Testis (tissue), 2 donors: ENCODE measurements around the gene BCL2L11.

ENCODE experiments used
- POLR2A ChIP-seq: fragments of 450-650 bp; IDR thresholded peaks from one replicate; pipeline ENCODE4 v1.6.1; 2017; ENCODE audit warnings: antibody characterized with exemption, mild to moderate bottlenecking, moderate library complexity
- TF ChIP-seq, protein P1 (sequence below), 3 experiments: fragments of 450-650 bp in 2 of 3; fragments of 200-600 bp in 1 of 3; sonication (generic) in 1 of 3; IDR thresholded peaks; one replicate each; pipeline ENCODE4 v1.5.1; 2016 to 2019; ENCODE audit warnings: antibody characterized with exemption in 3 of 3, mild to moderate bottlenecking in 2 of 3, moderate library complexity in 1 of 3

DNA sequence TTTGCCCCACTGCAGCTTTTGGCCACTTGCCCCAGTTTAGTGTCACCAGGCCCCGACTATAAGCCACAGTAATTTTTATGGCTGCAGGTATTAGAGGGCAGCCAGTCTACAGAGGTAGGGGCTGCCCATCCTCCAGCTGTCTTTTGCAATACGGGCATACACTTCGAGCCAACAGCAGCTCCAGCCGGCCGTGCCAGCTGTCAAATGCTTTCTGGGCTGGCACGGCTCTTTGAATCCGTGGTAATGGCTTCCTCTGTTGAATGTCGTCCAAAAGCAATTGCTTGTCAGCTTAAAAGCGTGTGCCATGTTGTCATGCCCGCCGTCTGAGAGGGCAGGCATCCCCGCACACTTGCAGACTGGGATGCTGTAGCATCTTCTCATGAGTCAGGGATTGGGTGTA lies 41.3 kb downstream of the BCL2L11 start:
- TF ChIP-seq, protein P1, sequence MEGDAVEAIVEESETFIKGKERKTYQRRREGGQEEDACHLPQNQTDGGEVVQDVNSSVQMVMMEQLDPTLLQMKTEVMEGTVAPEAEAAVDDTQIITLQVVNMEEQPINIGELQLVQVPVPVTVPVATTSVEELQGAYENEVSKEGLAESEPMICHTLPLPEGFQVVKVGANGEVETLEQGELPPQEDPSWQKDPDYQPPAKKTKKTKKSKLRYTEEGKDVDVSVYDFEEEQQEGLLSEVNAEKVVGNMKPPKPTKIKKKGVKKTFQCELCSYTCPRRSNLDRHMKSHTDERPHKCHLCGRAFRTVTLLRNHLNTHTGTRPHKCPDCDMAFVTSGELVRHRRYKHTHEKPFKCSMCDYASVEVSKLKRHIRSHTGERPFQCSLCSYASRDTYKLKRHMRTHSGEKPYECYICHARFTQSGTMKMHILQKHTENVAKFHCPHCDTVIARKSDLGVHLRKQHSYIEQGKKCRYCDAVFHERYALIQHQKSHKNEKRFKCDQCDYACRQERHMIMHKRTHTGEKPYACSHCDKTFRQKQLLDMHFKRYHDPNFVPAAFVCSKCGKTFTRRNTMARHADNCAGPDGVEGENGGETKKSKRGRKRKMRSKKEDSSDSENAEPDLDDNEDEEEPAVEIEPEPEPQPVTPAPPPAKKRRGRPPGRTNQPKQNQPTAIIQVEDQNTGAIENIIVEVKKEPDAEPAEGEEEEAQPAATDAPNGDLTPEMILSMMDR (IDR thresholded peaks at IDR 0.05): no peak
- no peak for TF ChIP-seq POLR2A
